Measurements from ENCODE around the gene JAZF1. TPM values are rescaled to one million over a fixed set of nuclear protein-coding genes. Genes with fewer than 3 reads are reported as not detected.

Gene JAZF1
- total RNA-seq, 1 donor from 2014 or later, result 29.4 TPM

- H3K27ac ChIP-seq (replicated peaks), result no peak overlapping the region
- no peaks in the 10 kb centered on the region for H3K4me1 ChIP-seq
- no peaks in the 10 kb centered on the region for H3K9me3 ChIP-seq (replicated peaks)
- no peak overlapping the region for H3K4me3 ChIP-seq
- H3K27me3 ChIP-seq (ENCODE audit: low read depth), result no peaks in the 10 kb centered on the region
- DNase-seq, result no peak
- TF ChIP-seq, protein P1, sequence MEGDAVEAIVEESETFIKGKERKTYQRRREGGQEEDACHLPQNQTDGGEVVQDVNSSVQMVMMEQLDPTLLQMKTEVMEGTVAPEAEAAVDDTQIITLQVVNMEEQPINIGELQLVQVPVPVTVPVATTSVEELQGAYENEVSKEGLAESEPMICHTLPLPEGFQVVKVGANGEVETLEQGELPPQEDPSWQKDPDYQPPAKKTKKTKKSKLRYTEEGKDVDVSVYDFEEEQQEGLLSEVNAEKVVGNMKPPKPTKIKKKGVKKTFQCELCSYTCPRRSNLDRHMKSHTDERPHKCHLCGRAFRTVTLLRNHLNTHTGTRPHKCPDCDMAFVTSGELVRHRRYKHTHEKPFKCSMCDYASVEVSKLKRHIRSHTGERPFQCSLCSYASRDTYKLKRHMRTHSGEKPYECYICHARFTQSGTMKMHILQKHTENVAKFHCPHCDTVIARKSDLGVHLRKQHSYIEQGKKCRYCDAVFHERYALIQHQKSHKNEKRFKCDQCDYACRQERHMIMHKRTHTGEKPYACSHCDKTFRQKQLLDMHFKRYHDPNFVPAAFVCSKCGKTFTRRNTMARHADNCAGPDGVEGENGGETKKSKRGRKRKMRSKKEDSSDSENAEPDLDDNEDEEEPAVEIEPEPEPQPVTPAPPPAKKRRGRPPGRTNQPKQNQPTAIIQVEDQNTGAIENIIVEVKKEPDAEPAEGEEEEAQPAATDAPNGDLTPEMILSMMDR (IDR thresholded peaks at IDR 0.05; ENCODE audit: borderline replicate concordance), result no peak
- intact Hi-C loops (cut with micrococcal nuclease), result no loop called here
- peaks cover 14% of the 10 kb centered on the region for H3K36me3 ChIP-seq
These were observed 336.9 kb downstream of the JAZF1 start for GRCh38 chr7:27843584-27844305.

GRCh38 chr7:27842851-27843250 lies 337.7 kb downstream of the JAZF1 start:
- intact Hi-C loops (cut with micrococcal nuclease), result no loop called here
- Histone ChIP-seq H3K27ac (replicated peaks) (no peak overlapping the region), H3K4me1 (no peaks in the 10 kb centered on the region), H3K27me3 (ENCODE audit: low read depth) (no peaks in the 10 kb centered on the region), H3K4me3 (no peak overlapping the region), H3K9me3 (replicated peaks) (no peaks in the 10 kb centered on the region), H3K36me3 (peaks cover 14% of the 10 kb centered on the region)
- DNase-seq, result no peak
- TF ChIP-seq, protein P1 (IDR thresholded peaks at IDR 0.05; ENCODE audit: borderline replicate concordance), result no peak

DNA sequence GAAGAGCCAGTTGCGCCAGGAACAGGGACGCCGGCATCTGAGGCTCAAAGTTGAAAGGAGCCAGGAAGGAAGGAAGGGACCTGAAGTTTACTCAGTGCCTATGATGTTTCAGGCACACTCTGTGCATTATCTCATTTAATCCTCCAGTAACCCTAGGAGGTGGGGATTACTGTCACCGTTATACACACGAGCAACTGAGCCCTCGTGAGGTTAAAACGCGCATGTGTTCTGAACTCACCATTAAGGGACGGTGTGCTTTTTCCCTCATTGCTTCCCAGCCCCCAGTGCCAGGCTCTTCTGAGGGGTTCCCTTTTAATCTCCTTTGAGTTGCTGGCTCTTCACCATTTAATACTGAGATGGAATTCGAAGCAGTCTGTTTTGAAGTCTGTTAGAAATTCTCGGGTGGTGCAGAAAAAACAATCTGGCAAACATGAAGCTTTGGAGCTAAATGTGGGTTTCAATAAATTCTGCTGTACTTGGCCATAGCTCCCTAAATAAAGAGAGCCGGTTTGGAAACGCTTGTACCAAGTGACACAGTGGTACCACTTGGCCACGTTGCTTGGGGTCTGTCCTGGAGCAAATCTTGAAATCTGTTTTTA lies 338.4 kb downstream of the JAZF1 start:
- intact Hi-C loops (cut with micrococcal nuclease), result no loop called here
- Histone ChIP-seq H3K27me3 (ENCODE audit: low read depth) (no peaks in the 10 kb centered on the region), H3K4me3 (no peak overlapping the region), H3K9me3 (replicated peaks) (no peaks in the 10 kb centered on the region), H3K4me1 (no peaks in the 10 kb centered on the region), H3K36me3 (peaks cover 14% of the 10 kb centered on the region), H3K27ac (replicated peaks) (no peak overlapping the region)
- DNase-seq, result no peak
- TF ChIP-seq, protein P1 (IDR thresholded peaks at IDR 0.05; ENCODE audit: borderline replicate concordance), result no peak

DNA sequence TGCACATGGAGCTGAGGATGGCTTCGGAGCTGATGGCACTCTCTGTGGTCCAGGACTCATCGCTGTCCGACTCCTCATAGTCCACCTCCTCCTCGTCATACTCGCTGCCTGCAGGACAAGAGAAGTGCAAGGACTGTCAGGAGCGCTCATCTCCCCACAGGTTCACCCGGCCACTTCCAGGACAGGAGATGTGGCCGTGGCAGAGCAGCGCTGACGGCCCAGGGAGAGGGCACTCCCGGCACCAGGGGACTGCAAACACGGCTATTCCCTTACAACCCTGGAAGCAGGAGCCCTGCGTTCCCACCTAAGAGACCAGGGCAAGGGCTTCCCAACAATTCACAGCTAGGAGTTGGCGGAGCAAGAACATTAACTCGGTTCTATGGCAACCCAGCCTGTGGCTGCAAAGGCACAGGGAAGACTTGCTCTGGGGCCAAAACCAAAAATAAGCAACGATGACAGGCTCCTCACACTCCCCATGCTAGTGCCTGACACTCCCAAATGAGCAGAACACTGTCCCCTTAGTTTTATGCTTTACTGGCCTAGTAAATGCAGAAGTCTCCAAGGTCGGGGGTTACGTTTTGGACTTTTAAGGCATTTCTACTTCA lies 339.7 kb downstream of the JAZF1 start:
- peaks cover 1% of the 10 kb centered on the region for H3K4me1 ChIP-seq
- no peaks in the 10 kb centered on the region for H3K9me3 ChIP-seq (replicated peaks)
- TF ChIP-seq, protein P1 (IDR thresholded peaks at IDR 0.05; ENCODE audit: borderline replicate concordance), result no peak
- no peak for DNase-seq
- no peaks in the 10 kb centered on the region for H3K27me3 ChIP-seq (ENCODE audit: low read depth)
- H3K36me3 ChIP-seq, result peaks cover 14% of the 10 kb centered on the region
- H3K4me3 ChIP-seq, result no peak overlapping the region
- intact Hi-C loops (cut with micrococcal nuclease), result no loop called here
- no peak overlapping the region for H3K27ac ChIP-seq (replicated peaks)

DNA sequence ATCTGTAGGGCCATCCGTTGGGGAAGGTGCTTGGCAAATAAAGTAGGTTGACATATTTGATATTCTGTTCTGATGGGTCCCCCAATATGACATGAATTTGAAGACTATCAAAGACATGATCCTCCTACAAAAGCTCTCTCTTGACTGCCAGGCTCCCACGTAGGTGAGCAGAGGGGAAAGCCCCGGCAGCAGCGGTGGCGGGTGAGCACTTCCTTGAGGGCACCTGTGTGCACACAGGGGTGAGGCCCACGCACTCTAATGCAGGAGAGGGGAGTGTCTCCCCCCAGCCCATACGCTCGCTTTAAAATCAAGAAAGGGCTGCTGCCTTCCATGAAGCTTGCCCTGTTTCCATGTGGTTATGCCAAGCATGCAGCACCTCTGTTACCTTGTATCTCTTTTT lies 340.3 kb downstream of the JAZF1 start:
- Histone ChIP-seq H3K4me1 (peaks cover 5% of the 10 kb centered on the region), H3K27me3 (ENCODE audit: low read depth) (no peaks in the 10 kb centered on the region), H3K9me3 (replicated peaks) (no peaks in the 10 kb centered on the region), H3K4me3 (no peak overlapping the region), H3K36me3 (peaks cover 14% of the 10 kb centered on the region), H3K27ac (replicated peaks) (no peak overlapping the region)
- TF ChIP-seq, protein P1 (IDR thresholded peaks at IDR 0.05; ENCODE audit: borderline replicate concordance), result no peak
- no peak for DNase-seq
- intact Hi-C loops (cut with micrococcal nuclease), result no loop called here

Measured in left ventricle myocardium inferior (tissue), 1 donor.